Neutrophil (primary cell): ENCODE data around the gene DVL3.

Experiments used
- H3K27ac ChIP-seq: fragments of 200-600 bp; sonication (generic); 2 replicates; pipeline ENCODE4 v1.5.1; 2016; ENCODE audit warnings: mild to moderate bottlenecking, moderate library complexity
- H3K27me3 ChIP-seq: fragments of 200-600 bp; sonication (generic); 2 replicates; pipeline ENCODE4 v1.6.0; 2016; ENCODE audit warnings: mild to moderate bottlenecking
- H3K36me3 ChIP-seq: fragments of 200-600 bp; sonication (generic); 2 replicates; pipeline ENCODE4 v1.5.1; 2017
- H3K4me1 ChIP-seq, 2 experiments: fragments of 200-600 bp in 1 of 2; sonication (generic) in 1 of 2; 1 replicate in 1 of 2; 2 replicates in 1 of 2; pipeline versions ENCODE4 v1.5.1 to v1.6.1; 2013 to 2016; ENCODE audit warnings: low read depth in 1 of 2, low read length in 1 of 2, mild to moderate bottlenecking in 1 of 2, moderate library complexity in 1 of 2; ENCODE audit not compliant: control insufficient read depth in 1 of 2, insufficient read depth in 1 of 2
- H3K4me3 ChIP-seq, 2 experiments: fragments of 200-600 bp in 1 of 2; sonication (generic) in 1 of 2; 1 replicate in 1 of 2; 2 replicates in 1 of 2; pipeline ENCODE4 v1.5.1; 2013 to 2016; ENCODE audit warnings: low read depth in 1 of 2, low read length in 1 of 2, mild to moderate bottlenecking in 1 of 2, moderate library complexity in 1 of 2
- H3K9me3 ChIP-seq: fragments of 200-600 bp; sonication (generic); 2 replicates; pipeline ENCODE4 v1.5.1; 2016
- TF ChIP-seq, protein P1 (sequence below): fragments of 200-600 bp; sonication (generic); IDR thresholded peaks from 2 replicates; pipeline ENCODE4 v1.5.1; 2016; ENCODE audit warnings: antibody characterized with exemption

Gene DVL3

GRCh38 chr3:184129012-184129411 is 26.2 kb upstream of the DVL3 start:
- Histone ChIP-seq H3K9me3 (no peaks in the 10 kb centered on the region), H3K27me3 (no peaks in the 10 kb centered on the region), H3K36me3 (no peaks in the 10 kb centered on the region), H3K4me3 (no peak overlapping the region), H3K4me1 (peaks cover 5 to 6% of the 10 kb centered on the region in 2 experiments), H3K27ac (no peak overlapping the region)
- TF ChIP-seq, protein P1, sequence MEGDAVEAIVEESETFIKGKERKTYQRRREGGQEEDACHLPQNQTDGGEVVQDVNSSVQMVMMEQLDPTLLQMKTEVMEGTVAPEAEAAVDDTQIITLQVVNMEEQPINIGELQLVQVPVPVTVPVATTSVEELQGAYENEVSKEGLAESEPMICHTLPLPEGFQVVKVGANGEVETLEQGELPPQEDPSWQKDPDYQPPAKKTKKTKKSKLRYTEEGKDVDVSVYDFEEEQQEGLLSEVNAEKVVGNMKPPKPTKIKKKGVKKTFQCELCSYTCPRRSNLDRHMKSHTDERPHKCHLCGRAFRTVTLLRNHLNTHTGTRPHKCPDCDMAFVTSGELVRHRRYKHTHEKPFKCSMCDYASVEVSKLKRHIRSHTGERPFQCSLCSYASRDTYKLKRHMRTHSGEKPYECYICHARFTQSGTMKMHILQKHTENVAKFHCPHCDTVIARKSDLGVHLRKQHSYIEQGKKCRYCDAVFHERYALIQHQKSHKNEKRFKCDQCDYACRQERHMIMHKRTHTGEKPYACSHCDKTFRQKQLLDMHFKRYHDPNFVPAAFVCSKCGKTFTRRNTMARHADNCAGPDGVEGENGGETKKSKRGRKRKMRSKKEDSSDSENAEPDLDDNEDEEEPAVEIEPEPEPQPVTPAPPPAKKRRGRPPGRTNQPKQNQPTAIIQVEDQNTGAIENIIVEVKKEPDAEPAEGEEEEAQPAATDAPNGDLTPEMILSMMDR, result no peak

GRCh38 chr3:184132945-184133344 is 22.2 kb upstream of the DVL3 start:
- no peaks in the 10 kb centered on the region for H3K9me3 ChIP-seq
- H3K27ac ChIP-seq, result no peak overlapping the region
- H3K4me3 ChIP-seq, result no peak overlapping the region
- peaks cover 20 to 29% of the 10 kb centered on the region in 2 experiments for H3K4me1 ChIP-seq
- H3K27me3 ChIP-seq, result no peaks in the 10 kb centered on the region
- TF ChIP-seq, protein P1, result no peak
- peaks cover 5% of the 10 kb centered on the region for H3K36me3 ChIP-seq

DNA sequence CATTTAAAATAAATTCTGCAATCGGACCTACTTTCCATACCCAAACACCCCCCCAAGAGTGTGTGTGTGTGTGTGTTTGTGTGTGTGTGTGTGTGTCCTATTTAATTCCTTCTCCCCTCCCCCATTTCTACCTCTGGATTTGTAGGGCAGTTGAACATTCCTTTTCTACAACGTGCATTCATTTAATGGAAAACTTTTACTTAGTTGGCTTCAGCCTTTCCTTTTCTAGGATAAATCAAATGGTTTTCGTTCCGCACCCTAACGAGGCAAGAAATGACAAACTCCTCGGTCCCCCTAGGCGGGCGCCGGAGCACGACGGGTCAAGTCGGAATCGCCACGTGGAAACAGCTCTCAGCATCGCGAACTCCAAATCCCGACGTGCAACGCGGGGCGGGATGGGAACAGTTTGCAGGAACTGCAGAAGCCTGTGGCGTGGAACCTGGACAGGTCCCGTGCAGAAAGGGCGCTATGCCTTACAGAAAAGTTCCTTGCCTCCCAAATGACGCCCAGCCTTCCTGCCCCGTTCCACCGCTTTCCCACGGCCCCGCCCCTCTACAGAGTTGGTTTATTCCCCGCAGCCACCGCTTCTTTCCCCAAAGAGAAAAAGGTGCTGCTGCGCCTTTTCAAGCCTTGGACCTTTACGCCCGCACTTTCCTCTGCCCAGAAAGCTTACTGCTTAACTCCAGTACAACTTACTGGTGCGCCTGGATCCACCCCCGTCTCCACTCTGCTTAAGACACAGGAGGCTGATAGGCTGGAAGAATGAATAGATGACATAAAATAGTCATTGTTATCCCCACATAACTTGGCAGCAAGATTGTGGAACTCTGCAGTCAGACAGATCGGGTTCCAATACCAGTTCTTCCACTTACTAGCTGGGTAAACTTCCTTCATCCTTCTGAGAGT is 21.1 kb upstream of the DVL3 start:
- Histone ChIP-seq H3K9me3 (no peaks in the 10 kb centered on the region), H3K27ac (peak overlapping the region; percentile 79), H3K27me3 (no peaks in the 10 kb centered on the region), H3K4me3 (peak overlapping the region; percentile 73 to 94), H3K4me1 (peaks cover 20 to 29% of the 10 kb centered on the region in 2 experiments), H3K36me3 (peaks cover 9% of the 10 kb centered on the region)
- TF ChIP-seq, protein P1, result no peak

GRCh38 chr3:184134746-184135148 is 20.4 kb upstream of the DVL3 start:
- Histone ChIP-seq H3K27me3 (no peaks in the 10 kb centered on the region), H3K27ac (peak overlapping the region; percentile 79), H3K4me1 (peaks cover 20 to 29% of the 10 kb centered on the region in 2 experiments), H3K36me3 (peaks cover 9% of the 10 kb centered on the region), H3K9me3 (no peaks in the 10 kb centered on the region), H3K4me3 (peak overlapping the region; percentile 73 to 94)
- TF ChIP-seq, protein P1, result no peak

DNA sequence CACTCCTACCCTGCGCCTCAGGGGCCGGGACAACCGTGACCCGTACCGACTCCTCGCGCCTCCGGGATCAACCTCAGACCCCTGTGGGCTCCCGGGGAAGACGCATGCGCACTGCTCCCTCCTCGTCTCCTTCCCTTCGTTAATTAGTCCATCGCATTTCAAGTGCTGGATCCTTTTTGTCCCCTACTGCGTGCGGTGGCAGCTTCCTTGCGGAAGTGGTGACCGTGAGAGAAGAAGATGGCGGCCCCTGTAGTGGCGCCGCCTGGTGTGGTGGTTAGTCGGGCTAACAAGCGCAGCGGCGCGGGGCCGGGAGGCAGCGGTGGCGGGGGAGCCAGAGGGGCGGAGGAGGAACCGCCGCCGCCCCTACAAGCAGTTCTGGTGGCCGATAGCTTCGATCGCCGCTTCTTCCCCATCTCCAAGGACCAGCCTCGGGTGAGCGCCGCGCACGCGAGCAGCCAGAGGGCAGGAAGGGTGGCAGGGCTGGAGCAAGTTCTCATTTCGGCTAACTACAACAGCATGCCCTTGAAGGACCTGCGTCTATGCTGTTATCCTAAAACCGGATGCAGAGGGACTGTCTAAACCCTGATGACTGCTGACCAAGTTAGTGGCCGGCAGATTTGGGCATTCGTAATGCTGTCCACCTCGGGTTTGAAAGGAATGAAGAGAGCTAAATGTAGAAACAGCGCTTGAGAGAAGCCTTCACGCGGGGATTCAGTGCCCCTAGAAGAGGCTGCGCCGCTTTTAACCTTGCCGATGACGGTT is 19.8 kb upstream of the DVL3 start, which contains the start of gene EIF2B5:
TSS of gene EIF2B5 (plus strand) at position 210 of the 762 bp plus-strand sequence. CDS start at position 238, 28 bp downstream.
- TF ChIP-seq, protein P1, result peak; percentile 67
- Histone ChIP-seq H3K9me3 (no peaks in the 10 kb centered on the region), H3K36me3 (peaks cover 12% of the 10 kb centered on the region), H3K27ac (peak within 1 kb of the TSS; percentile 79), H3K4me3 (peak within 1 kb of the TSS; percentile 73 to 94), H3K4me1 (peaks cover 20 to 29% of the 10 kb centered on the region in 2 experiments), H3K27me3 (no peaks in the 10 kb centered on the region)
